SK-N-SH treated with all-trans-retinoic acid at 6 μM for 48 hours (cell line): ENCODE results near the gene CFD.

ENCODE experiments used
- ATAC-seq: fragments of 200-7000 bp; cut with Tn5 transposase; 3 replicates; pipeline ENCODE4 v1.9.1; 2020; ENCODE audit warnings: mild to moderate bottlenecking, moderate library complexity
- ARNTL ChIP-seq: fragments of 450-650 bp; formaldehyde crosslinking; IDR thresholded peaks from 2 replicates; pipeline ENCODE4 v1.5.0; 2020; ENCODE audit warnings: low read depth, mild to moderate bottlenecking, moderate library complexity, borderline replicate concordance
- BACH2 ChIP-seq: fragments of 250-450 bp; sonication (Bioruptor Pico); IDR thresholded peaks from 2 replicates; pipeline ENCODE4 v1.9.0; 2021; ENCODE audit warnings: mild to moderate bottlenecking, borderline replicate concordance
- GLIS3 ChIP-seq: fragments of 250-450 bp; sonication (Bioruptor Pico); IDR thresholded peaks from 2 replicates; pipeline ENCODE4 v1.5.0; 2020; ENCODE audit warnings: mild to moderate bottlenecking, moderate library complexity
- ISL1 ChIP-seq: fragments of 250-450 bp; sonication (Bioruptor Pico); IDR thresholded peaks from 2 replicates; pipeline ENCODE4 v2.1.2; 2022; ENCODE audit warnings: mild to moderate bottlenecking, moderate library complexity
- OSR1 ChIP-seq: fragments of 250-450 bp; sonication (Bioruptor Pico); IDR thresholded peaks from 2 replicates; pipeline ENCODE4 v1.8.0; 2022; ENCODE audit warnings: moderate library complexity, mild to moderate bottlenecking, inconsistent platforms
- PATZ1 ChIP-seq: fragments of 250-450 bp; sonication (Bioruptor Pico); IDR thresholded peaks from 2 replicates; pipeline ENCODE4 v1.8.0; 2020; ENCODE audit warnings: mild to moderate bottlenecking, moderate library complexity, borderline replicate concordance
- POU6F1 ChIP-seq: fragments of 250-450 bp; sonication (Bioruptor Pico); IDR thresholded peaks from 2 replicates; pipeline ENCODE4 v1.8.0; 2021; ENCODE audit warnings: low read depth, mild to moderate bottlenecking, moderate library complexity, borderline replicate concordance
- PPARA ChIP-seq: fragments of 250-450 bp; sonication (Bioruptor Pico); IDR thresholded peaks from 2 replicates; pipeline ENCODE4 v1.5.0; 2020; ENCODE audit warnings: mild to moderate bottlenecking, borderline replicate concordance
- SNAI2 ChIP-seq: fragments of 250-450 bp; sonication (Bioruptor Pico); IDR thresholded peaks from 2 replicates; pipeline ENCODE4 v1.5.0; 2020; ENCODE audit warnings: mild to moderate bottlenecking, moderate library complexity
- TOX ChIP-seq: fragments of 250-450 bp; sonication (Bioruptor Pico); IDR thresholded peaks from 2 replicates; pipeline ENCODE4 v1.8.0; 2021; ENCODE audit warnings: mild to moderate bottlenecking, moderate library complexity, borderline replicate concordance
- TSHZ2 ChIP-seq: fragments of 250-450 bp; sonication (Bioruptor Pico); IDR thresholded peaks from 2 replicates; pipeline ENCODE4 v1.5.0; 2020; ENCODE audit warnings: mild to moderate bottlenecking, moderate library complexity
- ZFP3 ChIP-seq: fragments of 250-450 bp; sonication (Bioruptor Pico); IDR thresholded peaks from 2 replicates; pipeline ENCODE4 v1.5.0; 2020; ENCODE audit warnings: mild to moderate bottlenecking, moderate library complexity
- ZFP30 ChIP-seq: fragments of 450-650 bp; formaldehyde crosslinking; IDR thresholded peaks from 2 replicates; pipeline ENCODE4 v1.5.0; 2022; ENCODE audit warnings: mild to moderate bottlenecking, moderate library complexity
- ZNF565 ChIP-seq: fragments of 450-650 bp; formaldehyde crosslinking; conservative IDR thresholded peaks from 2 replicates; pipeline ENCODE4 v1.5.0; 2020; ENCODE audit warnings: low read depth, mild to moderate bottlenecking, moderate library complexity
- ZNF70 ChIP-seq: fragments of 450-650 bp; formaldehyde crosslinking; IDR thresholded peaks from 2 replicates; pipeline ENCODE4 v1.5.0; 2020; ENCODE audit warnings: mild to moderate bottlenecking, moderate library complexity
- ZNF8 ChIP-seq: fragments of 450-650 bp; formaldehyde crosslinking; IDR thresholded peaks from 2 replicates; pipeline ENCODE4 v1.5.0; 2020; ENCODE audit warnings: mild to moderate bottlenecking, moderate library complexity

CFD gene

GRCh38 chr19:901216-902092, 42.0 kb downstream of the CFD start:
- no peak for ATAC-seq
- TF ChIP-seq ZFP3 (CRISPR knock-in tag) = peak; percentile 95
- no peak for TF ChIP-seq ZNF70 (CRISPR knock-in tag)
- no peak for TF ChIP-seq TOX (CRISPR knock-in tag)

GRCh38 chr19:902093-902370, 42.6 kb downstream of the CFD start:
- TF ChIP-seq PATZ1 (CRISPR knock-in tag) = no peak
- TF ChIP-seq TOX (CRISPR knock-in tag) = no peak
- TF ChIP-seq ZNF8 (CRISPR knock-in tag) = no peak
- TF ChIP-seq GLIS3 (CRISPR knock-in tag) = no peak
- TF ChIP-seq OSR1 (CRISPR knock-in tag) = no peak
- no peak for TF ChIP-seq ZNF565 (CRISPR knock-in tag)
- TF ChIP-seq ZFP30 = no peak
- TF ChIP-seq ISL1 = no peak
- no peak for TF ChIP-seq BACH2 (CRISPR knock-in tag)
- TF ChIP-seq POU6F1 (CRISPR knock-in tag) = no peak
- TF ChIP-seq PPARA (CRISPR knock-in tag) = no peak
- TF ChIP-seq ZNF70 (CRISPR knock-in tag) = no peak
- no peak for ATAC-seq

- ATAC-seq = no peak
- no peak for TF ChIP-seq ZNF8 (CRISPR knock-in tag)
- no peak for TF ChIP-seq ARNTL (CRISPR knock-in tag)
- no peak for TF ChIP-seq ZFP30
- no peak for TF ChIP-seq PPARA (CRISPR knock-in tag)
- TF ChIP-seq SNAI2 (CRISPR knock-in tag) = no peak
- no peak for TF ChIP-seq ISL1
Measured at GRCh38 chr19:902446-903226, 43.2 kb downstream of the CFD start.

- ATAC-seq = no peak
- no peak for TF ChIP-seq PATZ1 (CRISPR knock-in tag)
- no peak for TF ChIP-seq TSHZ2 (CRISPR knock-in tag)
- no peak for TF ChIP-seq OSR1 (CRISPR knock-in tag)
- TF ChIP-seq ZNF8 (CRISPR knock-in tag) = no peak
- TF ChIP-seq ISL1 = no peak
- TF ChIP-seq ARNTL (CRISPR knock-in tag) = no peak
- no peak for TF ChIP-seq ZFP30
Measured at GRCh38 chr19:903266-903797, 43.9 kb downstream of the CFD start.
